ENCODE measurements around the gene SGK2. TPM values are rescaled to one million over a fixed set of nuclear protein-coding genes. Genes with fewer than 3 reads are reported as not detected.

The SGK2 gene
- total and polyA plus RNA-seq, 2 of the 13 experiments (the other 11 are each of a cell fraction or from before 2014, with no cell fraction given), result 6.2 to 29.4 TPM

DNA sequence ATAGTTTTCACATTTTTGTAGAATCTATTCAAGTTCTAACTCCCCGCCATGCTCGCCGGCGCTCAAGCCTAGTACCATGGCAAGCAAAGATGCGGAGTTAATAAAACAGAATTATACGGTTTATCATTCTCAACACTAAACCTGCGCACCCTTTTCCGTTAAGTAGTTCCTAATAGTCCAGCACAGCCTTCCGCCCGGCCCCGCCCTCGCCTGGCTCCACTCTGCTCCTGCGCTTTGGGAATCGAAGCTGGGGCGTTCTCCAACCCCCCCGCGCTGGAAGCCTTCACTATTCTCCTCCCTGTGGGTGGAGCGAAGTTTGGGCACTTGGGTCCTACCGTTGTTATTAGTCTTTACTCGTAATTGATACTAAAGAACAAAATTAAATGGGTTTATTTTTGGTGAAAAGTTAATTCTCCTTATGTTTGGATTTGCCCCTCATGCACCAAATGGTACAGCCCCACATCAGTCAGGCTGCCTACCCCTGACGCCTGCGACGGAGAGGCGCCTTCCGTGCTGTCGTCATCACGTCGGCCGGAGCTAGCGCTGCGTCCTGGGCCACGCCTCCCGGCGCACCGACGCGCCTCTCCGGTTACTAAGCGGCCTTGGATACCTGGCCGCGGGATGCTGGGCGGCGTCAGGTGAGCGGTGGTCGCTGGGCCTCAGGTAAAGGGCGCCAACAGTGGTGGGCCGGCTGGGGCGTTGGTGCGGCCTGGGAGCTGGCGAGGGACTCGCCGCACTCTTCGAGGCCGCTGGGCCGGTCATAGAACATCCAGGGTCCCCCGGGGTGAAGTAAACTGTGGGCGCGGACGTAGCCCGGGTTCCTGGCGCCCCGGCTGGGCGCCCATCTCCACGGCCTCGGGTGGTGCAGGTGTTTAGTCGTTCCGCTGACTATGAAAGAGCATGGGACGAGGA, 31.8 kb downstream of the SGK2 start, which contains the start of gene IFT52 (continued):
- TF ChIP-seq, protein P1, sequence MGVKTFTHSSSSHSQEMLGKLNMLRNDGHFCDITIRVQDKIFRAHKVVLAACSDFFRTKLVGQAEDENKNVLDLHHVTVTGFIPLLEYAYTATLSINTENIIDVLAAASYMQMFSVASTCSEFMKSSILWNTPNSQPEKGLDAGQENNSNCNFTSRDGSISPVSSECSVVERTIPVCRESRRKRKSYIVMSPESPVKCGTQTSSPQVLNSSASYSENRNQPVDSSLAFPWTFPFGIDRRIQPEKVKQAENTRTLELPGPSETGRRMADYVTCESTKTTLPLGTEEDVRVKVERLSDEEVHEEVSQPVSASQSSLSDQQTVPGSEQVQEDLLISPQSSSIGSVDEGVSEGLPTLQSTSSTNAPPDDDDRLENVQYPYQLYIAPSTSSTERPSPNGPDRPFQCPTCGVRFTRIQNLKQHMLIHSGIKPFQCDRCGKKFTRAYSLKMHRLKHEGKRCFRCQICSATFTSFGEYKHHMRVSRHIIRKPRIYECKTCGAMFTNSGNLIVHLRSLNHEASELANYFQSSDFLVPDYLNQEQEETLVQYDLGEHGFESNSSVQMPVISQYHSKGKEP (CRISPR knock-in tag; IDR thresholded peaks at IDR 0.05), result no peak
- TF ChIP-seq ZNF678 (CRISPR knock-in tag; IDR thresholded peaks at IDR 0.05) (peak; percentile 67; the same call in 1 of the 2 replicates), SKI (IDR thresholded peaks at IDR 0.05; ENCODE audit: partially characterized antibody) (peak; percentile 61), ZSCAN21 (CRISPR knock-in tag; IDR thresholded peaks at IDR 0.05; ENCODE audit: borderline replicate concordance) (peak; percentile 42; the same call in 1 of the 2 replicates), U2AF1 (optimal IDR thresholded peaks at IDR 0.05; ENCODE audit: low read depth, low read length) (peak; percentile 98), TGIF2 (CRISPR knock-in tag; IDR thresholded peaks at IDR 0.05) (peak; percentile 64), ZNF121 (CRISPR knock-in tag; IDR thresholded peaks at IDR 0.05) (0 out of 2 replicates have a peak, but pooled peaks have one; percentile 35), ZNF546 (CRISPR knock-in tag; conservative IDR thresholded peaks at IDR 0.05) (no peak; the same call in 1 of the 2 replicates), ZNF44 (CRISPR knock-in tag; IDR thresholded peaks at IDR 0.05) (peak; percentile 86; the same call in 1 of the 2 replicates), ETV6 (CRISPR knock-in tag; conservative IDR thresholded peaks at IDR 0.05) (no peak; the same call in 1 of the 2 replicates), PRMT3 (CRISPR knock-in tag; IDR thresholded peaks at IDR 0.05; ENCODE audit: borderline replicate concordance, low read depth) (no peak), MIER3 (CRISPR knock-in tag; IDR thresholded peaks at IDR 0.05; ENCODE audit: borderline replicate concordance) (peak; percentile 78; the same call in 1 of the 2 replicates), MED1 (CRISPR knock-in tag; IDR thresholded peaks at IDR 0.05) (peak; percentile 85), FOSL2 (CRISPR knock-in tag; IDR thresholded peaks at IDR 0.05) (peak; percentile 70), ZNF3 (CRISPR knock-in tag; IDR thresholded peaks at IDR 0.05) (no peak), DR1 (CRISPR knock-in tag; IDR thresholded peaks at IDR 0.05) (peak; percentile 90), HOXA5 (CRISPR knock-in tag; IDR thresholded peaks at IDR 0.05) (peak; percentile 36; the same call in 1 of the 2 replicates)
- TF ChIP-seq, protein P2, sequence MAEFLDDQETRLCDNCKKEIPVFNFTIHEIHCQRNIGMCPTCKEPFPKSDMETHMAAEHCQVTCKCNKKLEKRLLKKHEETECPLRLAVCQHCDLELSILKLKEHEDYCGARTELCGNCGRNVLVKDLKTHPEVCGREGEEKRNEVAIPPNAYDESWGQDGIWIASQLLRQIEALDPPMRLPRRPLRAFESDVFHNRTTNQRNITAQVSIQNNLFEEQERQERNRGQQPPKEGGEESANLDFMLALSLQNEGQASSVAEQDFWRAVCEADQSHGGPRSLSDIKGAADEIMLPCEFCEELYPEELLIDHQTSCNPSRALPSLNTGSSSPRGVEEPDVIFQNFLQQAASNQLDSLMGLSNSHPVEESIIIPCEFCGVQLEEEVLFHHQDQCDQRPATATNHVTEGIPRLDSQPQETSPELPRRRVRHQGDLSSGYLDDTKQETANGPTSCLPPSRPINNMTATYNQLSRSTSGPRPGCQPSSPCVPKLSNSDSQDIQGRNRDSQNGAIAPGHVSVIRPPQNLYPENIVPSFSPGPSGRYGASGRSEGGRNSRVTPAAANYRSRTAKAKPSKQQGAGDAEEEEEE (CRISPR knock-in tag; IDR thresholded peaks at IDR 0.05; ENCODE audit: borderline replicate concordance), result peak; percentile 73; the same call in 1 of the 2 replicates
- TF ChIP-seq, protein P3, sequence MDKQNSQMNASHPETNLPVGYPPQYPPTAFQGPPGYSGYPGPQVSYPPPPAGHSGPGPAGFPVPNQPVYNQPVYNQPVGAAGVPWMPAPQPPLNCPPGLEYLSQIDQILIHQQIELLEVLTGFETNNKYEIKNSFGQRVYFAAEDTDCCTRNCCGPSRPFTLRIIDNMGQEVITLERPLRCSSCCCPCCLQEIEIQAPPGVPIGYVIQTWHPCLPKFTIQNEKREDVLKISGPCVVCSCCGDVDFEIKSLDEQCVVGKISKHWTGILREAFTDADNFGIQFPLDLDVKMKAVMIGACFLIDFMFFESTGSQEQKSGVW (CRISPR knock-in tag; IDR thresholded peaks at IDR 0.05; ENCODE audit: borderline replicate concordance), result no peak
- TF ChIP-seq, protein P4, sequence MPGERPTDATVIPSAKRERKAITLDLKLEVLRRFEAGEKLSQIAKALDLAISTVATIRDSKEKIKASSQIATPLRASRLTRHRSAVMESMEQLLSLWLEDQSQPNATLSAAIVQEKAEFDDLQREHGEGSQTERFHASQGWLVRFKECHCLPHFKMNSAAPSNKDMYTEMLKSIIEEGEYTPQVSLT (CRISPR knock-in tag; IDR thresholded peaks at IDR 0.05; ENCODE audit: borderline replicate concordance, low read depth), result no peak
- TF ChIP-seq, protein P5, sequence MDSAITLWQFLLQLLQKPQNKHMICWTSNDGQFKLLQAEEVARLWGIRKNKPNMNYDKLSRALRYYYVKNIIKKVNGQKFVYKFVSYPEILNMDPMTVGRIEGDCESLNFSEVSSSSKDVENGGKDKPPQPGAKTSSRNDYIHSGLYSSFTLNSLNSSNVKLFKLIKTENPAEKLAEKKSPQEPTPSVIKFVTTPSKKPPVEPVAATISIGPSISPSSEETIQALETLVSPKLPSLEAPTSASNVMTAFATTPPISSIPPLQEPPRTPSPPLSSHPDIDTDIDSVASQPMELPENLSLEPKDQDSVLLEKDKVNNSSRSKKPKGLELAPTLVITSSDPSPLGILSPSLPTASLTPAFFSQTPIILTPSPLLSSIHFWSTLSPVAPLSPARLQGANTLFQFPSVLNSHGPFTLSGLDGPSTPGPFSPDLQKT (CRISPR knock-in tag; IDR thresholded peaks at IDR 0.05; ENCODE audit: borderline replicate concordance), result no peak
- TF ChIP-seq, protein P6, sequence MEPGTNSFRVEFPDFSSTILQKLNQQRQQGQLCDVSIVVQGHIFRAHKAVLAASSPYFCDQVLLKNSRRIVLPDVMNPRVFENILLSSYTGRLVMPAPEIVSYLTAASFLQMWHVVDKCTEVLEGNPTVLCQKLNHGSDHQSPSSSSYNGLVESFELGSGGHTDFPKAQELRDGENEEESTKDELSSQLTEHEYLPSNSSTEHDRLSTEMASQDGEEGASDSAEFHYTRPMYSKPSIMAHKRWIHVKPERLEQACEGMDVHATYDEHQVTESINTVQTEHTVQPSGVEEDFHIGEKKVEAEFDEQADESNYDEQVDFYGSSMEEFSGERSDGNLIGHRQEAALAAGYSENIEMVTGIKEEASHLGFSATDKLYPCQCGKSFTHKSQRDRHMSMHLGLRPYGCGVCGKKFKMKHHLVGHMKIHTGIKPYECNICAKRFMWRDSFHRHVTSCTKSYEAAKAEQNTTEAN (CRISPR knock-in tag; conservative IDR thresholded peaks at IDR 0.05), result peak; percentile 59; the same call in 1 of the 2 replicates

Data from HepG2 (cell line).